HG02943 (cell line): ENCODE data around the gene ZCCHC7.
A peak's percentile ranks its signal among the peaks of the same experiment; 100 is the strongest.
"Not testable (repeated sequence)": the region's sequence is repeated elsewhere in the genome, so short reads cannot be mapped to it uniquely, and the experiment has no call there.

Experiments
- ATAC-seq: cut with Tn5 transposase; IDR thresholded peaks from one replicate; pipeline ENCODE4 v1.9.1; 2021; ENCODE audit warnings: mild to moderate bottlenecking, low read depth, moderate library complexity; ENCODE audit not compliant: unreplicated experiment

ZCCHC7 gene

DNA sequence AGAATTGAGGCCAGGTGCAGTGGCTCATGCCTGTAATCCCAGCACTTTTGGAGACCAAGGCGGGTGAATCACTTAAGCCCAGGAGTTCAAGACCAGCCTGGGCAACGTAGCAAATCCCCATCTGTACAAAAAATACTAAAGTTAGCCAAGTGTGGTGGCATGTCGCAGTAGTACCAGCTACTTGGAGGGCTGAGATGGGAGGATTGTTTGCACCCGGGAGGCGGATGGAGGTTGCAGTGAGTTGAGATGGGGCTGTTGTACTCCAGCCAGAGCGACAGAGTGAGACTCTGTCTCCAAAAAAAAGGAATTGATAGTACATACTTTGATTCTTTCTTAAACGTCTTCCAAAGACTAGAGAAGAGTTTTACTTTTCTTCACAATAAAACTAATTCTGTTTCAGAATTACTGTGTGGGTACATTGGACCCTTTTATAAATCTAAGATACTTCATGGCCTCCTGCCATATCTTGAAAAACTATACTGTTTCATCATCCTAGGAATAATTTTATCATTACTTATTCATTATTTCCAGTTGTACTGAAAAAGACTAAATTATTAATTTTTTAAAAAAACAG, 170.1 kb downstream of the ZCCHC7 start:
- no peak for ATAC-seq

DNA sequence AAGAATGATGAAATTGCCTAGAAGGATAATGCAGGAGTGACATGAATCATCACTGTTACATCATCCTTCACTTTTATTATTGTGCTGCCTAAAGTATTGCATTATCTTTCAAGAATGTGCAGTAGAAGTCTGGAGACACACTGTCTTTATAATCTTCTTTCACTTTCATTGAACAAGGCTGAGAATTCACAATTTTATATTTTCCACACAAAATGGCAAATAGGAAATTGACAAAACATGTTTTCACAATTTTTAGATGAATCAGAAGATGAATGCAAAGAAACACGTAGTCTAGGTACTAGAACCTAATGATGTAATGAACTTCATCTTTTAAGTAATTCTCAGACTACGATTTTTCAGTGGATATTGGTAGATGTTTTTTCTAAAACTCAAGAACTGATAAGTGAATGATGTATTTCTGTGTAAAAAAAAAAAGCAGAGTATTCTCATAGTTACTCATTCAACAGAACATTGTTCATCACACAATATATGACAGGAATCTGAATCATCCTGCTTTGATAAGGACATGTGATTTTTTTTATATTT, 170.6 kb downstream of the ZCCHC7 start:
- ATAC-seq: no peak

DNA sequence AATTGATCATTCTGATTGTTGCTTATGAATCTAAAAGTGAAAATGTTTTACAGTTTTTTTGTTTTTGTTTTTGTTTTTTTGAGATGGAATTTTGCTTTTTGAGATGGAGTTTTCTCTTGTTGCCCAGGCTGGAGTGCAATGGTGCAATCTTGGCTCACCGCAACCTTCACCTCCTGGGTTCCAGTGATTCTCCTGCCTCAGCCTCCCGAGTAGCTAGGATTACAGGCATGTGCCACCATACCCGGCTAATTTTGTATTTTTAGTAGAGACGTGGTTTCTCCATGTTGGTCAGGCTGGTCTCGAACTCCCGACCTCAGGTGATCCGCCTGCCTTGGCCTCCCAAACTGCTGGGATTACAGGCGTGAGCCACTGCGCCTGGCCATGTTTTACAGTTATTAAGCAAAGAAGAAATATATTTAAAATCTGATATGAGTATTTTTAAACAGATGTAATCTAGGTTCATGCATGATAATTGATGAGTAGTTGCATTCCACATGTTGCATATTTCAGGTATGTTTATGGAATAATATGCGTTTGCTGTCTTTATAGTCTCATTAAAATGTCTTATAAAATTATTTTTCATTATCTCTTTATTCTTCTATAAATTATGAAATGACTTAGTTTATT, 171.4 kb downstream of the ZCCHC7 start:
- ATAC-seq: not testable (repeated sequence)

DNA sequence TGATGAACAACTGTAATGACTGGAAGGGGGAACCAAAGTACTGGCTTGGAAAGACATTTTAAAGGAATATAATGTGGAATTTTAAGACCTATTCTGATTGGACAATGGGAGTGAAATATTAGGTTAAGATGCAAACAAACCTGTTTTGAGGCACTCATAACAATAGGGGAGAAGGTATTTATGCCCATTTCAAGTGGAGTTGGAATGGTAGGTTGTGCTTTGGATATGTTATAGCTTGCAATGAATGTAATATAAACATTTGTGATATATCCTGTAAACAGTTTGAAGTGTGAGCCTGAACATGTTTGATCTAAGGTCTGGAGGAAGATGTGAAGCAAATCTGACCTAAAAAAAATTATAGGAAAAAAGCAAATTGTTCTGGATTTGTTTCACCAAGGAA, 172.5 kb downstream of the ZCCHC7 start:
- no peak for ATAC-seq

DNA sequence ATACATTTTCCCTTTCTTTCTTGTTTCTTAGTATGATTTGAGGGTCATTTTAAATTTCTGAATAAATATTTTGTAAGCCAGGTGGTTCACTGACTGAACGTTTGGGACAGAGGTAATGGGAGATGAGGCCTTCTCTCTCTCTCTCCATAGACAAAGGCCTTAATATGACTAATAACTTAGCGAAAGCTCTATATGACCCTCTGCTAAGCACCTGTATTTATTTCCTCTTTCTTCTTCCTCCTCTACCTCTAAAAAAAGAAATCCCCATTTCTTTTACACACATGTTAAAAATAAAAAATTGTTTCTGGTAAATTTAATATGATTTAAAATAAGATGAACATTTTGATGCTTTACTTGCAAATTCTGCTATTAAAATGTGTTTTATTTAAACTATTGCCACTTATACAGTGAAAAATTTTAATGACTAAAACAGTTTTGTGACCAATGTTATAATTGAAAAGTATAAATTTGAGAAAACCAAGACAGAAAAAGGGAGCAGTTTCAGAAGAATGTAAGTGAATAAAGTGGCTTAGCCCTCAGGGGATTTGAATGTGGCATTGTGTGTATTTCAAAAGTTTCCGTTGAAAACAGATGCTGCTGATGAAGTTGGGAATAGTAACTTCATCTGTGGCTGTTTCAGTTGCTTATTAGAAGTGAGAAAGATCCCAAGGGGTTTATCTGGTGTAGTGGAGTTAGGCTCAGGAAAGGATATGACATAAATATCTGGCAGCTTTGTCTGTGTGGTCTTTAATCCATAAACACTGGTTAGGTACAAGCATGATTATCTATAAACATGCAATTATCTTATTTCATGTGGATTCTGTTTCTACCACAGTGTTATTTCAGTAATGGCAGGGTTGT, 173.5 kb downstream of the ZCCHC7 start:
- ATAC-seq: peak; percentile 54

DNA sequence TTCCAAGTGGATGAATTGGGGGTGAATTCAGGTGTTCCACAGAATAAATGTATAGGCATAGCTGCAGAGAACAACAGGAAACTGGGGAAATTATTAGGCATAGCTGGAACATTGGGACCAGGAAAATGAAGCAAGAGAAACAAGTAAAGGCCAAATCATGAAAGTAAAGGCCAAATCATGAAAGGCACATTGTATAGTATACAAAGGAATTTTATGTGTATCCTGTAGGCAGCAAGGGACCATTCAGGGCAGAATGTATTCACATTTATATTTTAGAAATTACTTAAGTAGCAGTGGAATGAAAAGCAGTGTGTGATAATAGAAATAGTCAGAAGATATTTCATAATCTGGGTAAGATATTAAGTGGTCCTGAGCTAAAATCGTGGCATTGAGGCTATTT, 174.8 kb downstream of the ZCCHC7 start:
- no peak for ATAC-seq

DNA sequence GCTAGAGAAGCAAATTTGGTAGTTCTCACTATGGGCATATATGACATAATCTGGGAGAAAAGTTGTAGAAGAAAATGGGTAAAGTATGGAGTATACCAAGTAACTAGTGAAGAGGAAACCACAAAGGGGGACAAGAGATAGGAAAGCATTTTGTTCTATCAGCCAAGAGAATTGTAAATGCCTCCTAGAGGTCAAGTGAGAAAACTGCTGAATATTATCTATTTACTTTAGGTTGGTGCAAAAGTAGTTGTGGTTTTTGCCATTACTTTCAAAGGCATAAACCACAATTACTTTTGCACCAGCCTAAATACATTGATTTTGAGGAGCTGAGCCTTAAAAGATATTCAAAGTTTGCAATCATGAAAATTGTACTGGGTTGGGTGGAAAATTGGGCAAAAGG, 175.4 kb downstream of the ZCCHC7 start:
- no peak for ATAC-seq

DNA sequence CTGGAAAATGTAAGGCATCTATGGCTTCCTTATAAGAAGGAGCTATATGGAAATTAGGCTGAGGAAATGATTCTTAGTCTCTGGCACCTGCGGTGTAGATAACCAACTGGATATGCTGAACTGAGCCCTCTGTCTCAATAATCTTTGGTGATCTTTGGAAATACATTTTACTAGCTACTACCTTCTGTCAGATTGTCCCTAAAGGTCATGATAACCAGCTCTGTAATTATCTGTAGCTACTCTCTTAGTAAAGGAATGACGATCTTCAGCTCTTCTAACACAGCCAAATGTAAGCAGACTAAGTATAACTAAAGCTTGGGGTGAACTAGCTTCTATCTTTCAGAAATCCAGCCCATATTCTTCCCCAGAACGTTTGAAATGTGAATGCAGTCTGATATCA, 177.2 kb downstream of the ZCCHC7 start:
- ATAC-seq: no peak

DNA sequence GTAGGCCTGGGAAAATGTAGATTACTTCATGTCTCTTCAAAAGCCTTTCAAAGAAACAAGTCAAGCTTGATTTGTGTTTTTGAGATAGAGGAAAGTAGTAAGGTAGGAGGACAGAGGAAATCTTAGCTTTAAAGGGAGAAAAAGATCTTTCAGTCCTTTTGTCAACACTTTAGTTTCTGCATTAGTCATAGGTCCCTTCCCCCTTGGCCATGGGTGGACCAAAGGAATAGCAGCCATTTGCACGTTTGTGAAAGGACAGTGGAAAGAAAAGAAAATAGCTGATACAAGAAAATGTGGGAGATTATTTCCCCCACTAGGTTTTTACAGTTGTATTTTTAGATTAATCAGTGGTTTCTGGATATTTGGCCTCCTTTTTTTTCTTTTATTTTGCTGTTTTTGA, 180.2 kb downstream of the ZCCHC7 start:
- ATAC-seq: no peak

DNA sequence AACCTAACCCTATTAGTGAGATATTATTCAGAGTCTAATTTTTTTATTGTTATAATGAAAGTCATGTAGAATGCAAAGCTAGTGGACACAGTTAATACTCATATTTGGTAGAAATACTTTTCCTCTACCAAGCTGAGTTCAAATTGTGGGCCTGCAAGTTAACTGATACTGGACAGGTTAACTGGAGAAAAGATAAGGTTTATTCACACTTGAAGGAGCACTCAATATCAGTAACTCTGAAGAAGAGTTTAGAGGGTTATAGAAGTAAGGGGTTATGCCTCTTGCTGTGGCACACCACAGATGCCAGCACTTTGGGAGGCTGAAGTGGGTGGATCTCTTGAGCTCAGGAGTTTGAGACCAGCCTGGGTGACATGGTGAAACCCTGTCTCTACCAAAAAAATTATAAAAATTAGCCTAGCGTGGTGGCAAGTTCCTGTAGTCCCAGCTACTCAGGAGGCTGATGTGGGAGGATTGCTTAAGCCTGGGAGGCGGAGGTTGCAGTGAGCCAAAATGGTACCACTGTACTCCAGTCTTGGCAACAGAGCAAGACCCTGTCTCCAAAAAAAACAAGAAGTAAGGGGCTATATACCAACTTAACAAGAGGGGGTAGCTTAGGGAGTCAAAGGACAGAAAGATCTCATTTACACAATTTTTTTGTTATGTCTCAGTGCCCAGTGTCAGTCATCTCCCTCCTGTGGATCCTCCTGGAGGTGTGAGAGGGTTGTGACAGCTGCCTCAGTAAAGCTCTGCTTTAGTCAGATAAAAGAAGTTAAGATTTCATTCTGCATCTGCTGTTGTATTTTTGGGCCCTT, 180.9 kb downstream of the ZCCHC7 start:
- no peak for ATAC-seq

DNA sequence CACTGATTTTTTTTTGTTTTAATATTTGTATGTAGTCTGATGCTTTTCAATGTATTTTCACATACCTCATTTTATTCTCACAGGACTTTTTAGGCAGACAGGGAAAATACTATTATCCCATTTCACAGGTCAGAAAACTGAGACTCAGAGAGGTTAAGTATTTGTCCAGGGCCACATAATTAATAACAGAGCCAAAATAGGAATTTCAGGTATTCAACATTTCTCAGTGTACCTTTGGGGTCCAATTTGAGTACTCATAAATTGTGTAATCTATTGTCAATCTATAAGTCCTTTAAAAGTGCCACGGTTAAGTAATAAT, 181.4 kb downstream of the ZCCHC7 start:
- no peak for ATAC-seq

DNA sequence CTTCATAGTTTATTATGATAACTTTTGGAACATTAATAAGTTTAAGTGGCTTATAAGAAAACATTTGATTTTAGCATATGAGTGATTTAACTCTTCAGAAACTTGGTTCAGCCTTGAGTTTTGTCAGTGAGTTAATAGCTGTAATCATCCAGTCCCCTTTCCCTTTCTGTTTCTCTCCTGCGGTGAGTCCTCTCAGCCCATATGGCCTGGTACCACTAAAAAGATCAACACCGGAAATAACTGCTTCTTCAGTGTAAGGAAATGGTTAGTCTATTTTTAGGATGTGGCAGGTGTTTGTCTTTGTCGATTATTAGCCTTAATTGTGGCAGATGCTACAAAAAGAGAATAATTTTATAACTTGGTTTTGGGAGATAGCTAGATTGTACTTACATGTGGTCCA, 181.9 kb downstream of the ZCCHC7 start:
- peak; percentile 84 for ATAC-seq

DNA sequence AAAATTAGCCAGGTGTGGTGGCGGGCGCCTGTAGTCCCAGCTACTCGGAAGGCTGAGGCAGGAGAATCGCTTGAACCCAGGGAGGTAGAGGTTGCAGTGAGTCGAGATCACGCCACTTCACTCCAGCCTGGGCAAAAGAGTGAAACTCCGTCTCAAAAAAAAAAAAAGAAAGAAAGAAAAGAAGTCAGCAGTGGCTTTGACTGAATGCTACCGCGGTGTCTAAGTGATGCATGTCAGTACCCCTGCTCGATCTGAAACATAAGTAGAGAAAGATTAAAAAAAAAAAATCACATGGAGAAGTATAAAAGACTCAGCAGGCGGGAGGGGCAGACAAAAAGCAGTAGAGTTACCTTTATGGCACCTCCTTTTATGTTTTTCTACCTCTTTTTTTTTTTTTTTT, 182.9 kb downstream of the ZCCHC7 start:
- ATAC-seq: not testable (repeated sequence)

DNA sequence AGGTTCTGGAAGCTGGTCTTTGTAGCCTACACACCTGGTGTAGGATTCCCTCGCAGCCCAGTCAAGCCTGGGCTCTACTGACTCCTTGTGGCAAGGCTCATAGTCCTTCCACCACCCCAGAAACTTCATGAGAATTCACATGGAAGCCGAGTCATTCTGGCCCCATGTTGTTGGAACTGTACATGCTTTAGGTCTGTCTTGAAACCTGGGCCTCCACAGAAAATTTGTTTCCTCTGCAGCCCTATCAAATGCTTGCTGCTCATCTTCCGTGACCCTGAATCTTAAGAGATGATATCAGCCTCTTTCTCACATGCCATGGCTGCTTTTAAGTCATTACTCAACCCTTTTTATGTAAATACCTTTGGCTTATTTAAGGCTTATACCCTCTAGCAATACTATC, 188.8 kb downstream of the ZCCHC7 start:
- ATAC-seq: no peak

DNA sequence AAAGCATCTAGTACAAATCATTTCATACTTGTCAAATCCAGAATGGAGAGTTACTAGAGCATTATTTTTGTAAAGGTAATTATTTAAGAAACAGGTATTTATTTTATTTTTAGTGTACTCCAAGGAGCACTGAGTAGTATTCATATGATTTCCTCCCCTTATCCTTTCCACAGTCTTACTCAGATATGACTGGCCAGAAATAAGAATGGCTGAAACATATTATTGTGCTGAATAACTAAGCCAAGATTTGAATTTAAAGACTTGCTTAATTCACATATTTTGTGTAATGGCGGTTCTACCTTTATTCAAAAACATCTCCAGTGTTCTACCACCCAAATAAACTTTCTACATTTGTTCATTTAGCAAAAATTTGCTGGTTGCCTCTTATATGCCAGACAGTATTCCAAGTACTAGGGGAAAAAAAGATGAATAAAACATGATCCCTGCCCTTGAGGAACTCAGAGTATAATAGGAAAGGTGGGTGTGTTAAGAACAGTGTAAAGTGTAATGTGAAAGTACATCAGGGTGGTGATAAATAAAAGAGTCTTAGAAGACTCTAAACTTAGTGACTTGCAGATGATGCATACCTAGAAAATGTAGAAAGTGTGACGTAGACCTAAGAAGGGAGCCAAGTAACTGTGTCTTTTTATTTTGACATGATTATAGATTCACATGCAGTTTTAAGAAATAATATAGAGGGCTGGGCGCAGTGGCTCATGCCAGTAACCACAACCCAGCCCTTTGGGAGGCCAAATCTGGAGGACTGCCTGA, 191.7 kb downstream of the ZCCHC7 start:
- ATAC-seq: no peak

DNA sequence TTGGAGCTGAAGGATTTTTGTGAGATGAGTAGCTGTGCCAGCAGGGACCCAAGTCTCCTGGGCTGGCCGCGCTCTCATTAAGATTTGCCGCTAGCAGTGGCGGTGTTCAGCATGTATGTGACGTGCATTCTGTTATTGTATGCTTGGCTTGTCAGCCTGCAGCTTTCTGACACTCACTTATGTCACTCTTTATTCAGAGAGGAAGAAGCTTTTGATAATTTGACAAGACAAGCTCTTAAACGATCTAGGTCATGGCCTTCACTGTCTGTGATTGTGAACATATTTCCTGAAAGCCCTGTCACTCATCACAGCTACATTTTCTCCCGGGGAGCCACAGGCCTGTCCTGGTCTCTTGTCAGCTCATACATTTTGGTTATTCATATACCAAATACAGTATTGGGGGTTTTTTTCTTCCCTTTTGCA, 203.9 kb downstream of the ZCCHC7 start:
- ATAC-seq: peak; percentile 53

DNA sequence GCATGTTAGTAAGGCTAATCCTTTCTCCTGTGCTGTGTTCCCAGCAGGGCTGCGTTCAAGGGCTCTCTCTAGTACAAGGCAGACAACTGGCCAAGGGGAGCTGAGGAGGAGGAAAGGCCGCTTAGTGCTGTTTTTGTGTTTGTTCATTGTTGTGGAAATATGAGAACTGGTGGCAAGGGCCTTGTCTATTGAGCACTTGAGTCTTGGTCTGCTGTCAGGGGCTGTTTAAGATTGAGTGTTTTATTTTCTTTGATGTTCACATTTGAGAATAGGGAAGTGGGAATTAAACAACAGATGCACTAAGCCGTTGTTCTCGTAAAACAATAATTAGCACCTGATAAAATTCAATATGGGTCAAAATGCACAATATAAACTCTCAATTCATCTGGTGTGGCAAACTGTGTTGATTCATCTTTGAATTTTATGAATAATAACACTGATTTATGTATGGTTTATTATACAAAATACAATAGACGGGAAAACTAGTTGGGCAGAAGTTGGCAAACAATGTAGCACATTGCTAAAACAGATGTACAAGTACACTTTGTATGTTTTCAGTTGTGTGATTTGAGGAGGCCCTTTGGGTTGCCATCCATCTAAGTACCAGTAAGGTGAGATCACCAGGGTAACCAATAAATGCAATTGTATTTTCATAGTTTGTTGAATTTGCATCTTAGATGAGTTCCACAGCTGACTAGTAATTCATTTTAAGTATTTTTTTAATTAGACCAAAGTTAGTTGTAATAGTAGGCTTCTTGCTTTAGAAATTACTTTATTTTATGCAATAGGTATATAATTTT, 204.5 kb downstream of the ZCCHC7 start:
- no peak for ATAC-seq

DNA sequence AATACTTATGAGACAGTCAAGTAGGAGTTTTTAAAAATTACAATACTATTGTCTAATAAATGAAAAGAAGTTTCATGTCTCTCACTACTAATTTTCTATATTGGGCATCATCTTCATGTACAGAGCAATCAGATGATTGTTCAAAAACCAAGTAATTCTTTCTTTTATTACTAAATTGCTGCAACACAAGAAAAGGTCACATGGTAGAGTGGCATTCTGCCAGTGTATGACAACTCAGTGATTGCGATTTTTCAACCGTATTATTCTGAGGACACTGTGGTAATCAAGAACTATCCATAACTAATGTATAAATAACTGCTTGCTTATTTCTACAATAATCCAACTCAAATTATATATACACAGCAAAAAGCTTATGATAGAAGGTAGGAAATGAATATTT, 205.4 kb downstream of the ZCCHC7 start:
- no peak for ATAC-seq

DNA sequence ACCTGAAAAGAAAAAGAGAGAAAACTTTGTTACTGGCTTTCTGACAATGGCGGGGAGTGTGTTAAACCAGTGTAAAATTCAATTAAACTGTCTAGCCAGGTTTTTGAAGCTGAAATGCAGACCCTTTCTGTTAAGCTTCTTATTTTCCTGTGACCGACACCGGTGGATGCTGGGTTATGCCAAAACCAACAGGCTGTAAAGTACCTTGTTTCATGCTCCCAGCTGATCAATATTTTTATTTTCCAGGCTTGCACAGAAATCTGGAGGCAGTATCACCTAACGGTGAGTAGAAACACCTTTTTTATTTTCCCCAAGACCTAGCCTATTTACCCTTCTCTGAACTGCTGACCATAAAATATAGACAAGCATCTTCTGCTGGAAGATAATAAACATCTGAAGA, 207.2 kb downstream of the ZCCHC7 start:
- ATAC-seq: no peak
